OCI-LY3 (cell line): ENCODE measurements around the gene APBB2.

ENCODE experiments used
- CTCF ChIP-seq: fragments of 200-600, 300-600 bp; sonication (generic); IDR thresholded peaks from 2 replicates; pipeline ENCODE4 v1.5.1; 2014; ENCODE audit warnings: antibody characterized with exemption, low read length, low read depth
- EZH2phosphoT487 ChIP-seq: fragments of 200-600 bp; shearing (Covaris generic); IDR thresholded peaks from 2 replicates; pipeline ENCODE4 v1.6.1; 2018; ENCODE audit warnings: antibody characterized with exemption, mixed run types, low read depth

DNA sequence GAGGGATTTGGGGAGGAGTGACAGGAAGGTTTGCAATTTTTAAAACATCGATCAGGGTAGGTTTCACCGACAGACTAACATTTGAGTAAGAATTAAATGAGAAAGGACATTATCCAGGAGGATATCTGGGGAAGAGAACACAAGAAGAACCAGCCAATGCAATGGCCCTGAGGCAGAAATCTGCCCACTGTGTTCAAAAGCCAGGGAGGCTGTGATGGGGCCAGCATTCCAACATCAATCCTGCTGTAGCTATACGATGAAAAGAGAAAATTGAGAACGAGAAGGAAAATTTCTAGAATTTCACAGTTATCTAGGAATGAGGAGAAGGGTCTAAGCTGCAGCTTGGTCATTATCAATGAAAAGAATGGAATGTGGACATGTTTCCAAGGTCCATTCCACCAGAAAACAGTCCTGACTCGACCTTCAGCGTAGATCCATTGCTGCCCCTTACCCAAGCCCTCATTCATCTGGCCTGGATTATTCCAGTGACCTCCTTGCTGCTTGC, 84.4 kb downstream of the APBB2 start:
- no peak for TF ChIP-seq CTCF
- TF ChIP-seq EZH2phosphoT487: no peak
